Prostate gland (tissue), 2 donors: ENCODE results near the gene SLC37A1.

Source experiments
- CTCF ChIP-seq, 4 experiments: fragments of 200-600 bp in 2 of 4; fragments of 450-650 bp in 2 of 4; sonication (generic) in 2 of 4; IDR thresholded peaks; 1 replicate in 3 of 4; 2 replicates in 1 of 4; pipeline ENCODE4 v1.5.1; 2016 to 2019; ENCODE audit warnings: antibody characterized with exemption in 4 of 4, mild to moderate bottlenecking in 2 of 4, moderate library complexity in 2 of 4
- POLR2AphosphoS5 ChIP-seq: sonication (generic); formaldehyde crosslinking; IDR thresholded peaks from one replicate; pipeline ENCODE4 v1.6.1; 2017; ENCODE audit warnings: antibody characterized with exemption

- TF ChIP-seq CTCF (IDR thresholded peaks at IDR 0.05): no peak
- TF ChIP-seq POLR2AphosphoS5: no peak
Observed at GRCh38 chr21:42522771-42523170, 9.1 kb downstream of the SLC37A1 start.
